ENCODE results near the gene SHD. TPM values are rescaled to one million over a fixed set of nuclear protein-coding genes. Genes with fewer than 3 reads are reported as not detected.

The SHD gene
- total and polyA plus RNA-seq, 2 donors (not counting 3 experiments of a cell fraction or from before 2014, with no cell fraction given), result not detected

GRCh38 chr19:4300589-4300988 lies 21.5 kb downstream of the SHD start:
- TF ChIP-seq EZH2 (IDR thresholded peaks at IDR 0.05; ENCODE audit: borderline replicate concordance, low read depth, low read length, severe bottlenecking), result no peak
- no peak for TF ChIP-seq MAX (IDR thresholded peaks at IDR 0.05; ENCODE audit: insufficient read depth, insufficient read length)
- no peak for TF ChIP-seq JUN (IDR thresholded peaks at IDR 0.05; ENCODE audit: borderline replicate concordance, insufficient read depth, insufficient read length, low read depth)
- no peak for TF ChIP-seq MYC (IDR thresholded peaks at IDR 0.05; ENCODE audit: low read depth, low read length)
- TF ChIP-seq GATA2 (IDR thresholded peaks at IDR 0.05; ENCODE audit: insufficient read depth, insufficient read length, low read depth, low read length), result no peak
- TF ChIP-seq POLR2AphosphoS5 (IDR thresholded peaks at IDR 0.05; ENCODE audit: insufficient read depth, low read depth, low read length), result no peak
- TF ChIP-seq POLR2A (IDR thresholded peaks at IDR 0.05; ENCODE audit: low read depth, low read length), result no peak
- TF ChIP-seq CTCF (IDR thresholded peaks at IDR 0.05; ENCODE audit: extremely low read depth in 1 of 2, insufficient read depth in 1 of 2, low read depth in 1 of 2, low read length in 2 of 2), result no peak
- TF ChIP-seq FOS (IDR thresholded peaks at IDR 0.05; ENCODE audit: borderline replicate concordance, insufficient read depth, low read length), result no peak
- Histone ChIP-seq H3K27ac (ENCODE audit: insufficient read depth, low read depth, low read length) (no peak overlapping the region), H3K79me2 (ENCODE audit: control insufficient read depth, insufficient read depth, low read length) (no peaks in the 10 kb centered on the region), H3K4me2 (ENCODE audit: insufficient read depth, low read length) (no peak overlapping the region), H2AFZ (ENCODE audit: low read depth, low read length) (no peak overlapping the region), H3K9me1 (replicated peaks; ENCODE audit: control insufficient read depth, extremely low read depth, insufficient read depth, low read length) (no peaks in the 10 kb centered on the region), H3K4me1 (ENCODE audit: control insufficient read depth, extremely low read depth, insufficient read depth, low read length) (no peaks in the 10 kb centered on the region), H3K9me3 (replicated peaks; ENCODE audit: control insufficient read depth, insufficient read depth, low read length) (no peaks in the 10 kb centered on the region), H3K27me3 (ENCODE audit: control insufficient read depth in 2 of 2, insufficient read depth in 2 of 2, low read length in 2 of 2) (no peaks in the 10 kb centered on the region), H3K4me3 (replicated peaks in 1 of 3; ENCODE audit: insufficient read depth in 1 of 3, low read depth in 1 of 3, low read length in 3 of 3) (no peak overlapping the region), H4K20me1 (replicated peaks; ENCODE audit: control insufficient read depth, extremely low read depth, insufficient read depth, low read length) (no peaks in the 10 kb centered on the region), H3K9ac (replicated peaks; ENCODE audit: extremely low read depth, insufficient read depth, low read length) (no peak overlapping the region), H3K36me3 (ENCODE audit: control insufficient read depth in 2 of 2, extremely low read depth in 1 of 2, insufficient read depth in 2 of 2, low read length in 2 of 2) (no peaks in the 10 kb centered on the region)
- ChIA-PET CTCF (no interaction called here), POLR2A (no interaction called here)
- intact Hi-C loops (cut with micrococcal nuclease), result no loop called here
- no peak for FAIRE-seq
- no peak for DNase-seq (ENCODE audit: low read depth, low spot score)
- no TSS peak for BruUV-seq (replicated peaks)
- dilution Hi-C loops (cut with MboI; ENCODE audit: extremely low pct_ligation_motif_present, low sequenced_read_pairs), result no loop called here
